HG02678 (cell line): ENCODE measurements around the gene TBC1D22A.
"Not testable (repeated sequence)": the region's sequence is repeated elsewhere in the genome, so short reads cannot be mapped to it uniquely, and the experiment has no call there.

Experiments used
- ATAC-seq: cut with Tn5 transposase; IDR thresholded peaks from one replicate; pipeline ENCODE4 v1.9.1; 2021; ENCODE audit warnings: mild to moderate bottlenecking, moderate library complexity; ENCODE audit not compliant: unreplicated experiment

Gene TBC1D22A

DNA sequence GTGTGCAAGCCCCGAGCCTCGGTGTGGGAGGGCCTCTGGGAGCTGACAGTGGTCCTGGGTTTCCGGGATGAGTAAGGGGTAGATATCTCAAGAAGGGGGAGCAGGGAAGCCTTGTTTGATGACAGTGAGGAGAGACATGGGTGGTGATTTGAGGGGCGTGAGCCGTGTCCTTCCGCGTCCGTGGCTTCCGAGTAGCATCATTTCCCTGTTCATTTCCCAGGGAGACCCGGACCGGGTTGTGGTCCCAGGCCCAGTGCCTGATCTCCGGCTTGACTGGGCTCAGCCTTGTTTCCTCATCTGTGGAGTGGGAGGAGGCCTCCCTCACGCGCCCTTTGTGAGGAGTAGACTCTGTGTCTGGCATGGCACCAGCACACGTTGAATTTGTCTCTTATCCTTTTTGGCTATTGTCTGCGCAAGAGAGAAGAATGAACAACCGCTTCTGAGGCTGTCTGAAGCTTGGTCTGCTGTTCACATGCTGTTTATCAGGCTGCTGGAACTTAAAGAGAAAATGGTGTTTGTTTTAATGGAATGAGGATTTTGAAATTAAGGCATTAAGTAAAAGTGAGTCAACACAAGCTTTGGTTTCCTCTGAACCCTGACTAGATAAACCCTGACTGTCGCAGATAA, 348.5 kb downstream of the TBC1D22A start:
- no peak for ATAC-seq

DNA sequence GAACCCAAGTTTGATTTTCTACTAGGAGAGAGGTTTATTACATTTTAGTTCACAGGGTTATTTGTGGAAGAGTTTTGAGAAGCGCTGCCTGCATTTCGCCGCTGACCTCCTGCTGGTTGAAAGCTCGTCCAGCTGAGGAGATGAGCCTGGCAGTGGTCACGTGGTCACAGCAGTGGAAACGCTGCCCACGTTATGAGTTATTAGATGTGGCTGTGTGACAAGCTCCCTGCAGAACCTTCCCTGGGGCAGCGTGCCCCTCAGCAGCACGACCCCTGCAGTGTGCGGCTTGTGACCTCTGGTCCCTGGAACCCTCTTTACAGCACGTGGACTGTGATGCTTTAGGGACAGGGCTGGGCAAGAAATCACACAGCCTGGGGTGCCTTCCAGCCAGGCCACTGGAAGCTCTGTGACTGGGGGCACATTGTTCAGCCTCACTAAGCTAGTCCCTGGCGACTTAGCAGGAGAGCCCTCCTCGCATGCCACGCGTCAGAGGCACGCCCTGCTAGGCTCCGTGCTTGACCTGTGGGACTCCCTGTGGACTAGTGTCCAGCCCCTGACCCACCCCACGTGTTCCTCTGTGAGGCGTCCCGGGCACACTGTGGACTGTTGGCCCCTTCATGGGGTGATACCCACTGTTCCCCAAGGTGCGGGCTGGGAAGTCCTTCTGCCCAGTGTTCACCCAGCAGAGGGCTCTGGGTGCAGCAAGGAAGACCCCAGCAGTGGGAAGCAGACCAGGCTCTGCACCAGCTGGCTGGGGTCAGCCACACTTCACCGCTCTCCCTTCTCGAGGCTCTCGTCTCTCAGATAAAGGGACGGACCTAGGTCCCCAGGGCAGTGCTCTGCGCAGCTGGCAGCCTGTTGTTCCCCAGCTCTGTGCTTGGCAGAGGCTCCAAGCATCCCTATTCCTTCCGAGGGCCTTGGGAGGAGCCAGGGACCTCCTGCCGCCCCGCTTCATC, 349.5 kb downstream of the TBC1D22A start:
- ATAC-seq, result no peak

DNA sequence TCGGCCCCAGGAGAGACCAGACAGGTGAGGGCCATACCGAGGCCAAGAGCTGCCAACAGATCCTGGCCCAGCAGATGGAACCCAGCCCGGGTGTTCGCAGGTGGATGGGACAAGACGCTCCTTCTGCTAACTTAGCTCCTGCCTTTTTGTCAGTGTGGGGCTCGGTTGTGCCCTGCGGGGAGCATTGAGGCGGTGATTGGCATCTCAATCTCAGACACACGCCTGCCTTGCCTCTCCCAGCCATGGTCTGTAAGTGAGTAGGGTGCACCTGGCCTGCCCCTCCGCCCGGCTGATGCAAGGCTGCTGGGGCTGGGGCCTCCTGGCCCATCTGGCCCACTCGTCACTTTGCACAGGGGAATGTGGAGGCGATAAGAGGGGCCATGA, 350.1 kb downstream of the TBC1D22A start:
- ATAC-seq, result no peak

DNA sequence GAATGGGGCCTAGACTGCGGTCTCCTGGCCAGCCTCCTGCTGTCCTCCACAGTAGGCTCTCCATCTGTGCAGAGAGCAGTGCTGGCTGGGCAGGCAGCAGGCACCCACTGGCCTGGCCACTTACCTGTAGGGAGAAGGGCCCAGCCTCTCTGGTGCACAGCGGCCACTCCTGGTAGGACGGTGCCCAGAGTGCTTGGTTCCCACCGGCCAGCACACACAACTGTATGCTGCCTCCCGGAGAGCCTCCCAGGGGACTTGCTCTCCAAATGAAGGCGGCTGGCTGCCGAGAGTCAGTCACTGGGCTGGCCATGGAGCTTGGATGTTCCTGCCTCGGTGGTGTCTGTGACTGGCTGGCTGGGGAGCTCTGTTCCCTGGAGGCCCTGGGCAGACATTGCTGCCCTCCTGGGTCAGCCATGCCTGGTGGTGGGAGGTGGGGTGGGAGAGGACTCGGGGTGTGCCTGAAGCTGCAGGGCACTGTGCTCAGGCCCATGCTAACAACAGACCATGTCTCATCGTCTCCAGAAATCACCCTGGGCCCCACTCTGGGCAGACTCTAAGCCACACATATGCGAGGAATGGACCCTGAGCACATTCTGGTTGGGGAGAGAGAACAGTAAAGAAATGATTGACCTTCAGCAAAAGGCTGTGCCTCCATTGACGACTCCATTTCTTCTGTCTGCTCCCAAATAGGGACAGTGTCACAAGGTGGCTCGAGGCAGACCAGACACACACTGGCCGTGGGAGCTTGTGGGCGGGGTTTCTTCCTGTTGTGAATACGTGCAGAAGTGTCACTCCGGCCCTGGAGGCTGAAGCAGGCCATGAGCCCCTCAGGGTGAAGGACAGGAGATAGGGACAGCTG, 350.8 kb downstream of the TBC1D22A start:
- no peak for ATAC-seq

DNA sequence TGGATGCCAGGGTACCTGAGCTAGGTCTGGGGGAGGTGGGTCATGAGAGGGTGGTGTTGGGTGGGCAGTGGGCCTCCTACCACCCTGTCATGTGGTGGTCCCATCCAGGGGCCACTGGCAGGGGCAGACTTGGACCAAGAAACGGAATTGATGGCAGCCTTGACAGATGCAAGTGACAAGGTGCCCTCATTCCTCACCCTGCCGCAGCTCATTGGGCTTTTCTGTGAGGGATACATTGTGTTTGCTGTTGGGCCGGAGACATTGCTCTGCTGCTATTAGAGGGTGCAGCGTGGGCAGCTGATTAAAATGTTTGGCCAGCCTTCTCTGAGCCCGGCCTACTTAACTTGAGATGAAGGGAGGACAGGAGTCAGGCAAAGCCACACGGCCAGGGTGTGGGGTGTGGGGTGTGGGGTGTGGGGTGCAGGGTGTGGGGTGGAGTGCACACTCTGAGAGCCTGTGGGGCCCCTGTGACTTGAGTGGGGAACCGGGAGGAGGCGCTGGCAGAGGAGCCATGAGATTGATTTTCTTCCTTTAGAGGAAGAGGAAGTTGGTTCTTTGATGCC, 351.5 kb downstream of the TBC1D22A start:
- ATAC-seq, result no peak

DNA sequence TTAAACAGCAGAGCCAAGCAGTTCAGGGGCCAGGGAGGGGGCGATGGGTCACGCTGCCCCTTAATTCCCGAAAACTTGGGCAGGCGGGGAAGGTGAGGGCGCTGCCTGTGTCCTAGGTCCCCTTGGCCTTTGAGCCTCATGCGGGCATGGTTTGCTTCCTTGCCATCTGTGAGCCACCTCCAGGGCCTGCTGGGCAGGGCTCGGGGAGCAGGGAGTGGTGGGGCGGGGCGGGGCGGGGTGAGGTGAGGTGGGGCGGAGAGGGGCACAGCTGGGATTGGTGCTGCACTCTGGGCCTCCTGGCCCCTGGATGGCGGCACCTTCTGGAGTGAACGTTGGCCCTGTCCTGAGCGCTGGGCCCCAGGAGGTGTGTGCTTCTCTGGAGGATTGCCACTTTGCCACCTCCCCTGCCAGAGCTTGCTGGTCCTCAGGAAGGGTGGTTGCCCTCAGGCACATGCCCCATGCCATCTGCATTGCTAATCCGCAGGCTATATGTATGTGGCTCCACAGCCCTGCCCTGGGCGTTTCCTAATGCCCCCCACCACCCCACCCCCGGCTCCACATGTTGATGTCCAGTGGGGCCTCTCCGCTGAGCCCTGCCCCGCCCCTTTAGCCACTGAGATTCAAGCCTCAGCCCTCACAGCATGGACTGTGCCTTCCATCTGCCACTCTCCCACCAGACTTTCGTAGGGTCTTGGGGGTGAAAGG, 352.5 kb downstream of the TBC1D22A start:
- ATAC-seq, result no peak

DNA sequence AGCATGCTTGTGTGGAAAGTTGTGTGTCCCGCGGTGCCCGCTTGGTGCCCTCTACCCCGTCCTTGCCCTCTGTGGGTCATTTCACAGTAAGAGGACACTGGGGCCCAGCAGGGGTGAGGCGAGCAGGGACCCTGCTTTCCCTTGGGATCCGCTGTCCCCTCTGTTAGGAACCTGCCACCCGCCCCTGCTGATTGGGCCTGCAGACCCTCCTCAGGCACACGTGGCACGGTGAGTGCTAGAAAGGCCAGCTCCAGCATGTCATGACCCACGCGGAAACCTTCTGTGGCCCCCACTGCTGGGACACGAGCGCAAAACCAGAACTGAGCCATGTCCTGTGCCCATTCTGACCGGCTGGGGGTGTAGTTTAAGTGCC, 353.1 kb downstream of the TBC1D22A start:
- ATAC-seq, result no peak

DNA sequence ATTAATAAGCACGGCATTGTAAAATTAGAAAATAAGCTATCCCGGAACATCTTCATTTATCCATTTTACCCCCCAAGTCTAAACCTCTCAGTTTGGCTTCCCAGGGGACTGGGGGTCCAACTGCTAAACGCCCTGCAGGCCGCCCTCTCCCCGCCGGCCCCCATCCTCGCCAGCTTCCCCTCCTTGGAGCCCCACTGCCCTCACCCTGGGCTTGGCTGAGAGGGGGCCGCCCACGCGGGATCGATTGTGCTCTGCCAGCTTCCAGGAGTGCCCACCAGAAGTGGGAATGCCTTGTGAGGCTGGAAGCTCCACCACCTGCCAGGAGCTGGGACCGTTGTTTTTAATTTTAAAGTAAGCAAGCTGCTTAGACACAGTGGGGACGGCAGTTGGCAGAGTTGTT, 353.5 kb downstream of the TBC1D22A start:
- ATAC-seq, result no peak

DNA sequence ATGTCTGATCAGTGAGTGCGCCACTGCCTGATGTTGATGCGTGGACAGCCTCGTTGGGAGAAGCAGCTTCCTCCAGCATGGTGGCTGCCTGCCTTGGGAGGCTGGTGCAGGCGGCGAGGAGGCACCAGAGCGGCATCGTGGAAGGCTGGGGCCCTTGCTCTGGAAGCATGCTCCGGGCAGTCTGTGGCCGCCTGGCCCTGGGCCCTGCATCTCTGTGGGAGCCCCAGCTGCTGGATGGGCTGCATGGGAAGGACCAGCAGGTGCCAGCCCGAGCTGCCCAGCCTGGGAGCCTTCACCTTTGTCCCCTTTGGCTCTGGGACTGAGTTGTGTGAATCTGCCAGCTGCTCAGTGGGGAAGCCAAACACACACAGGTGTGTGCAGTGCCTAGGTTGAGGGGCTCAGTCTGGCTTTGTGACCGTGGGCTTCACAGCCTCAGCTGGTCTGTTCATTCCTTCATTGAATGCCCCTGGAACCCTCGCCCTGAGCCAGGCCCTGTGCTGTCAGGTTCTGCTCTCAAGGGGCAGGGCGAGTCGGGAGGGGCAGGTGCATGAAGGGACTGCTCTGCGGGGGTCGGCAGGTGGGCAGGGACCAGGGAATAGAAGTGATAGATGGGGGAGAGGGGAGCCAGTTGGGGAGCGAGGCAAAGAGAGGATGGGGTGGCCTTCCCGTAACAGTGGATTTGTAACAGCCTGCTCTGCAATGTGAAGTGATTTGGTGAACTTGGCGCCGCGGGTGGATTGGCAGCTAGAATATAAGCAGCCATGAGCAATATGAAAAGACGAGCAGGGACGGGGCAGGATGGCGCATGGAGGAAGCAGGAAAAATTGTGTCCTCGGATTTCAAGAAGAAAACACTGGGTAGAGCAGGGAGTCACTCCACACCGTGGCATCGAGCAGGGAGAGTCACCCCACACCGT, 354.2 kb downstream of the TBC1D22A start:
- ATAC-seq, result no peak

DNA sequence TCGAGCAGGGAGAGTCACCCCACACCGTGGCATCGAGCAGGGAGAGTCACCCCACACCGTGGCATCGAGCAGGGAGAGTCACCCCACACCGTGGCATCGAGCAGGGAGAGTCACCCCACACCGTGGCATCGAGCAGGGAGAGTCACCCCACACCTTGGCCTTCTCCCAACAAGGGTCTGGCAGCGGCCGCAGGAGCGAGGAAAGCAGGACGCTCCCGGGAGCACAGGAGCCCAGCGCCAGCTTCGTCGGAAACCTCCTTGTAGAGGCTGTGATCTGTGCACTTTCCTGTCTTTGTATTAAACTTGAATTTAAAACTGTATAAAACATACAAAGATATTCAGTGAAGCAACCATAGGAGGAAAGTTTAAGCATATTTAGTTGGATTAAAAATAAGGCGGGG, 355.0 kb downstream of the TBC1D22A start:
- not testable (repeated sequence) for ATAC-seq

DNA sequence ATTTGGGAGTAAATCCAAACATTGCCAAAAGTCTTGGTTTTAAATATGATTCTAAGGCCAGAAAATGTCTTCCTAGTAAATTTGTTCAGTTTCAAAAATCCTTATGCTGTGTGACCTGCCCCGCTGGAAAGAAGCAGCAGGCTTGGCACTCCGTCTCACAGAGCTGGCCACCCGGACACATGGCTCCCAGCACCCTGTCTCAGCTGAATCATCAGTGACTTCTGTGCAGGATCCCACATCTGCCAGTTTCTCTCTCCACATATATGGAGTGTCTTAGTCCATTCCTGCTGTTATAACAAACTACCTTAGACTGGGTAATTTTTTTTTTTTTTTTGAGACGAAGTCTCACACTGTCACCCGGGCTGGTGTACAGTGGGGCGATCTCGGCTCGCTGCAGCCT, 356.7 kb downstream of the TBC1D22A start:
- no peak for ATAC-seq

DNA sequence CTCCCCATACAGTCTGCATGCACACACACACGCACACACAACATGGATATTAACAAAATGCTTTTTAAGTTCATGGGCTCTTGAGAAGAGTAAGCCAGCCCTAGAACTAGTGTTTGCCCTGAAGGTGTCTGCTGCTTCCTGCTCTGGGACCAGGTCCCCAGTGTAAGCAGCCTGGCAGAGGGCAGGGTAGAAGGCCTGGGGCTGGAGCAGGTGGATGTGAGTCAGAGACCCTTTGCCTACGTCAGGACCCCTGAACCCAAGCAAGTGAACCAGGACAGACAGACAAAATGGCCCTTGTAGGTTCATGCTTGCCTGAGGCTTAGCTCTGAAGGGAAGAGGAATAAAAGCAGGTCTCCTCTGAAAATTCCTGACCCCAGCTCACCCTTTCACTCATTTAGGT, 357.9 kb downstream of the TBC1D22A start:
- no peak for ATAC-seq

DNA sequence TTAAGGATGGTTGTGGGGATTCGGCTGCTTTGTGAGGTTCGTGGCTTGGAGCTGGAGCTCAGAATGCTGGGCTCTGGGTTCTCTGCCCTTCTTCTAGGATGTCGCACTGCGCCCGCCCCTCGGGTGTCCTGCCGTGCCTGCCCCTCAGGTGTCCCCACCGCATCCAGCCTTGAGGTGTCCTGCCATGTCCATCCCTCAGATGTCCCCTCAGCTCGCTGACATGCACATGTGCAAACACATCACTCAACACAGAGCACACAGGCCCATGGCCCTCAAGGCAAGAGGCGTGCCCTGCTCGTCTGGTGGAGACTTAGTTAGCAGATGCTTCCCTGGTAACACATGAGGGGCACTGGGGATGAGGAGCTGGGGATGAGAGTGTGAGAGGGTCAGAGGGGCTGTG, 359.3 kb downstream of the TBC1D22A start:
- no peak for ATAC-seq

DNA sequence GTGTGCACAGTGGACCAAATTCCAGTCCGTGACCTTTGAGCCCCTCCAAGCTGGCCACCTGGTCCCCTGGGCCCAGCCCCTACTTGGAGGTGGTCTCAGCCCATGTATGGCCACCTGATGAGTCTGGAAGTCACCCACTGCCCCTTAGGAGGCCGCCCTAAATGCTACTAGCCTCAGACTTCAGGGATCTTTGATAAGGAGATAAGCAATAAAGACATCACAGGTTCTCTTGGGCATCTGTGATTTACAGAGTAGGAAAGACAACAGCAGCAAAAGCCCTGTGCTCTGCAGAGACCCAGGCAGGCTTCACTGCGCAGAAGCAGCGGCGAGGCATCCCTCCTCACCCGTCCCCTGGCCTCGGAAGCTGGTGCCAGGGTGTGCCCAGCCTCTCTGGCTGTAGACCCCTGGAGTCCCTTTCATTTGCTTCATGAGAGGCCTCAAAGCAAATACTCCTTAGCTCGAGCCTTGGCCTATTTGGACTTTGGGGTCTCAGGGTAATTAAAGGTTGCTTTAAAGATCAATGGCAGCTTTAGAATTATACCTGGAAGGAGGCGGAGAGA, 360.1 kb downstream of the TBC1D22A start:
- no peak for ATAC-seq

DNA sequence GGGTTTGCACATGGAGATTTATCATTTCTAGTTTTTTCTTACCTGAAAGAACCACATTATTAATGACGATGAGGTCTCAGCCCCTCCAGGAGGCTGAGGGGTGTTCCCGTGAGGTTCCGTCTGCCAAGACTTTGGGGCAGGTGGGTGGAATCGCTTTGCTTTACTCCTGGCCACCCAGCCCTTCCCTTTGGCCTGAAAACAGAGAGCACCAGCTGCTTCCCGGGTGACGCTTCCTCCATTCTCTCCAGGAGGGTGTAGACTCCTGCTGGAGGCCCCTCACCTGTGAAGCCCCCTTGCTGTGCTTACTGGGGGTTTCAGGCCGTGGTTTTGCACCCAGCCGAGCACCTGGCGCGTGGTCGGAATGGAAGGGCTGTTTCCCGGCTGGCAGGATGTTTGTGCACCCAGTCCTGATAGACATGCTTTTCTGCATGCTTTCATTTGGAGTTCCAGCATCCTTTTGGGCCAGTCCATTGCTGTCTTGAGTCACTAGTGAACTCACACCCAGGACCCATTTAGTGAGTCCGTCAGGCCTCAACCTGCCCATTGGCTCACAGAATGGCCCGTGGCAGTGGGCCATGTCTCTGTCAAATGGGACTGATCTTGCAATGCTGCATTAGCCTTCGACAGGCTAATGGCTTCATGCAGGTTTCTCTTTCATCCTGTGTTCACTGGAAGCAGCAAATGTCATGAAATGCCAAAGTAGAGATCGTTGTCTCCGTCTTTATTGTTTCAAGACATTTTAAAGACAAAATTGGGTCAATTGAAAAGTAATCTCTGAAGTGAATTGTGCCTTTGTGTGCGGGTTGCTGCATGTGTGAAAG, 360.8 kb downstream of the TBC1D22A start:
- ATAC-seq, result no peak

DNA sequence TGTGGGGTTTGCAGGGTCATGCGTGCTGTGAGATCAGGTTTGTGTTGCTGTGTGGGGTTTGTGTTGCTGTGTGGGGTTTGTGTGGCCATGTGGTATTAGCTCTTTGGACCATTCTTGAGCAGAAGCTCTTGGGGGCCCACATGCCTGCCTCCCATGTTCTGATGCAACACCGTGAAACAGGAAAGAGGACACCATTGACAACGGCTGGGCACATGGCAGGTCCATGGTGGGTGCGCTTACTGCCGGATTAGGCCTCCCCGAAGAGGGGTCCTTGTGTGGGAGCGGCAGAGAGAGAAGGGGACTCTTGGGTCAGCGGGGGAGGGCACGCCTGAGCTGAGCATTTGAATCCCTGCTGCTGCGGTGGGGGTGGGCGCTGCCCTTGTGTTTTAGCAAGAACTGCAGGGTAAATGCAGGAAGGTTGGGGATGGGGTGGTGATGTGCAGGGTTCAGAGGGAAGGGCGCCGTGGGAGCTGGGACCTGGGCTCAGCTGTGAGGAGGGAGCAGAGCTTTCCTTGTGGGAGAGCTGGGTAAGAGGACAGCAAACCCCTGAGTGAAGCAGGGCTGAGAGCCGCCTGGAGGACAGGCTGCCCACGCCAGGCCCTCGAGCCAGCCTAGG, 361.5 kb downstream of the TBC1D22A start:
- ATAC-seq, result no peak

DNA sequence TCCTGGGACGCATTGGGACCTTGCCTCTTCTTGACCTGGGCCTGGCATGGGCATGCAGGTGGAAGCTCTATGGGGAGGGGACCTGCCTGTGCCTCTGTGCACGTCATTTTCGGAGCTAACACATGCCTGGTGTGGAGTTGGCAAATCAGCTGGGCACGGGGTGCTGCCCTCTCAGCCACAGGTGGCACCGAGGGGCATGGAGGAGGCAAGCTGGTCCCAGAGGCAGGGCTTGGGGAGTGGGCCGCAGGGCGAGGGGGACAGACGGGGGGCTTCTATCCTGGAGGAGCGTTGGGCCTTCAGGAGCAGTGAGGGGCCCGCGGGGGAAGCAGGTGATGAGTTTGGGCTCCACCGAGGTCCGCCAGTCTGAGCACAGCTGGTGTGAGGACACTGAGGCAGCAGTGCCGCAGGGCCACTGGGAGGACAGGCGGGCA, 362.0 kb downstream of the TBC1D22A start:
- ATAC-seq, result no peak

DNA sequence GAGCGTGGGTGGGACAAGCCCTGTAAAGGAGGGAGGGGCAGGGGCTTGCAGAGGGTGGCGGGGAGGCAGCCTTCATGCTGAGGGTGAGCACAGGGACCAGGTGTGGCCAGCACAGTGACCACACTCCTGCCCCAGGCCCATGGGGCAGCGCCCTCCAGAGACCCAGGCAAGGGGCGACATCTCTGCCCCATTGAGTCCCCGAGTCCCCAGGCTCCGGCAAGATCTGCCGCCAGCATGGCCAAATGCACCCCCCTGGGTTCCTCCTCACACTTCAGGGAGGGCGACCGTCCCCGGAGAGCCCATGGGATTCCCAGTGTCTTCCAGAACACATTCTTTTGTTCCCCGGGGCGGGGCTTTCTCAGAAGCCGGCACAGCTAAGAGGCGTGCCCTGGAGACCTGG, 362.5 kb downstream of the TBC1D22A start:
- no peak for ATAC-seq
